Daoy (cell line): Measurements from ENCODE around the gene KCNK10. TPM values are rescaled to one million over a fixed set of nuclear protein-coding genes. Genes with fewer than 3 reads are reported as not detected.

Experiments
- DNase-seq: peaks from one replicate; pipeline ENCODE4 v3.0.0-alpha.2; 2015; ENCODE audit warnings: low read depth
- total RNA-seq: library from RNA; depleted of rRNA; stranded (reverse); fragments of >200 nt; shearing (Covaris generic); gene quantifications from 2 replicates; pipeline ENCODE4 v1.2.3, GENCODE V29; 2014

KCNK10 gene
- total RNA-seq, 1 experiment from 2014 or later, result 0.06 TPM

GRCh38 chr14:88228522-88229236 is 94.4 kb downstream of the KCNK10 start:
- DNase-seq, result peak; percentile 59

GRCh38 chr14:88227693-88228092 is 95.4 kb downstream of the KCNK10 start:
- DNase-seq, result no peak

- no peak for DNase-seq
Observed at GRCh38 chr14:88225721-88226120, 97.3 kb downstream of the KCNK10 start.

GRCh38 chr14:88218119-88218915 is 104.8 kb downstream of the KCNK10 start:
- no peak for DNase-seq

GRCh38 chr14:88212691-88213090 is 110.4 kb downstream of the KCNK10 start:
- DNase-seq, result no peak

GRCh38 chr14:88210426-88210825 is 112.6 kb downstream of the KCNK10 start:
- DNase-seq, result peak; percentile 32

- no peak for DNase-seq
Observed at GRCh38 chr14:88209273-88209672, 113.8 kb downstream of the KCNK10 start.

- DNase-seq, result no peak
Observed at GRCh38 chr14:88208858-88209257, 114.2 kb downstream of the KCNK10 start.

- DNase-seq, result peak; percentile 33
Observed at GRCh38 chr14:88204221-88204620, 118.8 kb downstream of the KCNK10 start.

GRCh38 chr14:88203291-88203690 is 119.8 kb downstream of the KCNK10 start:
- no peak for DNase-seq

- DNase-seq, result no peak
Observed at GRCh38 chr14:88202286-88202685, 120.8 kb downstream of the KCNK10 start.

GRCh38 chr14:88201851-88202250 is 121.2 kb downstream of the KCNK10 start:
- DNase-seq, result no peak

- no peak for DNase-seq
Observed at GRCh38 chr14:88199882-88200281, 123.2 kb downstream of the KCNK10 start.

- no peak for DNase-seq
Observed at GRCh38 chr14:88198446-88198845, 124.6 kb downstream of the KCNK10 start.

- DNase-seq, result no peak
Observed at GRCh38 chr14:88196925-88197324, 126.1 kb downstream of the KCNK10 start.

- no peak for DNase-seq
Observed at GRCh38 chr14:88196116-88196890, 126.8 kb downstream of the KCNK10 start.

GRCh38 chr14:88195676-88196075 is 127.4 kb downstream of the KCNK10 start:
- no peak for DNase-seq

GRCh38 chr14:88194531-88194930 is 128.5 kb downstream of the KCNK10 start:
- no peak for DNase-seq

- DNase-seq, result no peak
Observed at GRCh38 chr14:88191605-88192004, 131.5 kb downstream of the KCNK10 start.

GRCh38 chr14:88189417-88190191 is 133.5 kb downstream of the KCNK10 start:
- DNase-seq, result peak; percentile 82

- no peak for DNase-seq
Observed at GRCh38 chr14:88188745-88189416, 134.2 kb downstream of the KCNK10 start.
